Sigmoid colon (tissue), 7 donors: ENCODE results near the gene FOXP1. TPM values are rescaled to one million over a fixed set of nuclear protein-coding genes. Genes with fewer than 3 reads are reported as not detected.
A peak's percentile ranks its signal among the peaks of the same experiment; 100 is the strongest.

Experiments used
- DNase-seq: peaks from one replicate; pipeline ENCODE4 v3.0.0-alpha.2; 2019
- H3K27ac ChIP-seq, 4 donors: fragments of 200-600 bp; sonication (generic); one replicate each; pipeline ENCODE4 v1.5.1; 2016 to 2019; ENCODE audit warnings: mild to moderate bottlenecking in 1 of 4
- H3K27me3 ChIP-seq, 3 donors: fragments of 200-600 bp; sonication (generic); one replicate each; pipeline ENCODE4 v1.5.1; 2019; ENCODE audit warnings: mild to moderate bottlenecking in 1 of 3
- H3K36me3 ChIP-seq, 4 donors: fragments of 200-600 bp; sonication (generic); one replicate each; pipeline ENCODE4 v1.5.1; 2016 to 2019
- H3K4me1 ChIP-seq, 4 donors: fragments of 200-600 bp; sonication (generic); one replicate each; pipeline ENCODE4 v1.5.1; 2017 to 2019
- H3K4me3 ChIP-seq, 4 donors: fragments of 200-600 bp; sonication (generic); one replicate each; pipeline ENCODE4 v1.5.1; 2017 to 2019; ENCODE audit warnings: mild to moderate bottlenecking in 2 of 4, moderate library complexity in 1 of 4
- H3K9me3 ChIP-seq, 4 donors: fragments of 200-600 bp in 3 of 4; sonication (generic) in 3 of 4; one replicate each; pipeline versions ENCODE4 v1.5.1 to v1.6.1; 2013 to 2019
- CTCF ChIP-seq, 4 experiments: fragments of 450-650 bp in 3 of 4; fragments of 200-600 bp in 1 of 4; IDR thresholded peaks; one replicate each; pipeline ENCODE4 v1.5.1; 2016 to 2019; ENCODE audit warnings: antibody characterized with exemption in 4 of 4, mild to moderate bottlenecking in 3 of 4, moderate library complexity in 2 of 4
- EP300 ChIP-seq, 4 donors: sonication (generic); formaldehyde crosslinking; IDR thresholded peaks; one replicate each; pipeline ENCODE4 v1.6.1; 2017; ENCODE audit warnings: antibody characterized with exemption in 4 of 4
- POLR2A ChIP-seq, 2 donors: fragments of 450-650 bp; IDR thresholded peaks; one replicate each; pipeline ENCODE4 v1.6.1; 2016; ENCODE audit warnings: antibody characterized with exemption in 2 of 2, mild to moderate bottlenecking in 2 of 2, moderate library complexity in 2 of 2
- POLR2AphosphoS5 ChIP-seq, 4 donors: sonication (generic); formaldehyde crosslinking; IDR thresholded peaks; one replicate each; pipeline ENCODE4 v1.6.1; 2017; ENCODE audit warnings: antibody characterized with exemption in 4 of 4
- WGBS, 2 donors: extraction: QIAGEN DNeasy Blood & Tissue Kit; methylation state at CpG; one replicate each; pipeline ENCODE4 v1.1.7; 2013; 5-methylcytosine and 5-hydroxymethylcytosine counted together
- intact Hi-C: fragments of 100-400 bp; cut with DNase I; formaldehyde crosslinking; loops from one replicate; pipeline ENCODE4 v1.15.1; 2023
- polyA plus RNA-seq, 3 donors: library from polyadenylated mRNA; stranded (reverse); fragments of 200-250 nt; gene quantifications; one replicate each; pipeline ENCODE4 v1.2.3, GENCODE V29; 2013
- total RNA-seq, 4 donors: library from RNA; depleted of rRNA; stranded (reverse); fragments of >200 nt; gene quantifications; one replicate each; pipeline ENCODE4 v1.1.0, GENCODE V29; 2016
- donor health status: healthy with polysubstance abuse.
- donor health status: Bipolar disorder and iron deficiency.
- donor health status: healthy.

The FOXP1 gene
- total and polyA plus RNA-seq, 7 donors: 13.8 to 232 (median 139) TPM

GRCh38 chr3:71055257-71056001 lies 528.1 kb downstream of the FOXP1 start:
- H3K27me3 ChIP-seq: no peaks in the 10 kb centered on the region
- H3K4me3 ChIP-seq: no peak overlapping the region
- H3K4me1 ChIP-seq: peaks cover 0 to 99% (median 97%) of the 10 kb centered on the region in 4 donors
- peaks cover 0 to 15% (median 0%) of the 10 kb centered on the region in 4 donors for H3K36me3 ChIP-seq
- TF ChIP-seq CTCF (IDR thresholded peaks at IDR 0.05) (no peak), POLR2AphosphoS5 (IDR thresholded peaks at IDR 0.05) (no peak), POLR2A (IDR thresholded peaks at IDR 0.05) (no peak)
- H3K27ac ChIP-seq: peak overlapping the region; percentile 79 to 99 (median 94)
- 41 to 67% methylated on average over 11 of the region's 11 CpGs for WGBS, 2 donors
- no peaks in the 10 kb centered on the region for H3K9me3 ChIP-seq
- intact Hi-C loops: no loop called here
- DNase-seq: no peak

GRCh38 chr3:71054312-71054711 lies 529.2 kb downstream of the FOXP1 start:
- 73 to 87% methylated on average over 5 of the region's 5 CpGs for WGBS, 2 donors
- peak overlapping the region; percentile 79 to 99 (median 94) for H3K27ac ChIP-seq
- DNase-seq: no peak
- peaks cover 0 to 99% (median 98%) of the 10 kb centered on the region in 4 donors for H3K4me1 ChIP-seq
- intact Hi-C loops: no loop called here
- no peaks in the 10 kb centered on the region for H3K27me3 ChIP-seq
- H3K4me3 ChIP-seq: no peak overlapping the region
- H3K9me3 ChIP-seq: no peaks in the 10 kb centered on the region
- no peak for TF ChIP-seq EP300 (IDR thresholded peaks at IDR 0.05)
- no peak for TF ChIP-seq POLR2AphosphoS5 (IDR thresholded peaks at IDR 0.05)
- TF ChIP-seq POLR2A (IDR thresholded peaks at IDR 0.05): no peak
- no peak for TF ChIP-seq CTCF (IDR thresholded peaks at IDR 0.05)
- peaks cover 0 to 16% (median 0%) of the 10 kb centered on the region in 4 donors for H3K36me3 ChIP-seq

- intact Hi-C loops: no loop called here
- TF ChIP-seq EP300 (IDR thresholded peaks at IDR 0.05) (no peak), POLR2AphosphoS5 (IDR thresholded peaks at IDR 0.05) (no peak), POLR2A (IDR thresholded peaks at IDR 0.05) (no peak), CTCF (IDR thresholded peaks at IDR 0.05) (no peak)
- peaks cover 0 to 99% (median 98%) of the 10 kb centered on the region in 4 donors for H3K4me1 ChIP-seq
- H3K27ac ChIP-seq: peak overlapping the region; percentile 79 to 99 (median 94)
- H3K4me3 ChIP-seq: no peak overlapping the region
- no peak for DNase-seq
- H3K9me3 ChIP-seq: no peaks in the 10 kb centered on the region
- no peaks in the 10 kb centered on the region for H3K27me3 ChIP-seq
- 75 to 82% methylated on average over 4 of the region's 4 CpGs for WGBS, 2 donors
- peaks cover 0 to 16% (median 0%) of the 10 kb centered on the region in 4 donors for H3K36me3 ChIP-seq
These were observed 530.0 kb downstream of the FOXP1 start for GRCh38 chr3:71053495-71053894.

- peaks cover 0 to 99% (median 98%) of the 10 kb centered on the region in 4 donors for H3K4me1 ChIP-seq
- TF ChIP-seq POLR2A (IDR thresholded peaks at IDR 0.05) (no peak), EP300 (IDR thresholded peaks at IDR 0.05) (peak in 2 of 4 donors; percentile 15 to 22), POLR2AphosphoS5 (IDR thresholded peaks at IDR 0.05) (peak; percentile 6 to 76 (median 72)), CTCF (IDR thresholded peaks at IDR 0.05) (no peak)
- H3K4me3 ChIP-seq: no peak overlapping the region
- H3K36me3 ChIP-seq: peaks cover 0 to 16% (median 0%) of the 10 kb centered on the region in 4 donors
- 68 to 77% methylated on average over 5 of the region's 5 CpGs for WGBS, 2 donors
- intact Hi-C loops: no loop called here
- H3K27me3 ChIP-seq: no peaks in the 10 kb centered on the region
- DNase-seq: no peak
- H3K27ac ChIP-seq: peak overlapping the region; percentile 79 to 99 (median 94)
- no peaks in the 10 kb centered on the region for H3K9me3 ChIP-seq
These were observed 530.8 kb downstream of the FOXP1 start for GRCh38 chr3:71052716-71053115.
